ENCODE measurements around the gene PHC3. TPM values are rescaled to one million over a fixed set of nuclear protein-coding genes. Genes with fewer than 3 reads are reported as not detected.
"Not testable (repeated sequence)": the region's sequence is repeated elsewhere in the genome, so short reads cannot be mapped to it uniquely, and the experiment has no call there.

Gene PHC3
- total RNA-seq, 2 experiments from 2014 or later, result 39.6 to 41.4 TPM

GRCh38 chr3:170204023-170204472 lies 22.5 kb upstream of the PHC3 start:
- no peaks in the 10 kb centered on the region for H3K36me3 Mint-ChIP-seq
- peaks cover 3% of the 10 kb centered on the region for H3K4me1 Mint-ChIP-seq
- H3K4me3 Mint-ChIP-seq, result no peak overlapping the region
- H3K9me3 Mint-ChIP-seq, result no peaks in the 10 kb centered on the region
- DNase-seq, result no peak
- peaks cover 14% of the 10 kb centered on the region for H3K27me3 Mint-ChIP-seq
- no peak overlapping the region for H3K27ac Mint-ChIP-seq

GRCh38 chr3:170203457-170203856 lies 21.9 kb upstream of the PHC3 start:
- Mint-ChIP-seq H3K4me1 (peaks cover 3% of the 10 kb centered on the region), H3K27me3 (peaks cover 14% of the 10 kb centered on the region), H3K36me3 (no peaks in the 10 kb centered on the region), H3K9me3 (no peaks in the 10 kb centered on the region), H3K27ac (no peak overlapping the region), H3K4me3 (no peak overlapping the region)
- DNase-seq, result no peak

- DNase-seq, result no peak
These were observed 20.0 kb upstream of the PHC3 start for GRCh38 chr3:170201527-170201926.

DNA sequence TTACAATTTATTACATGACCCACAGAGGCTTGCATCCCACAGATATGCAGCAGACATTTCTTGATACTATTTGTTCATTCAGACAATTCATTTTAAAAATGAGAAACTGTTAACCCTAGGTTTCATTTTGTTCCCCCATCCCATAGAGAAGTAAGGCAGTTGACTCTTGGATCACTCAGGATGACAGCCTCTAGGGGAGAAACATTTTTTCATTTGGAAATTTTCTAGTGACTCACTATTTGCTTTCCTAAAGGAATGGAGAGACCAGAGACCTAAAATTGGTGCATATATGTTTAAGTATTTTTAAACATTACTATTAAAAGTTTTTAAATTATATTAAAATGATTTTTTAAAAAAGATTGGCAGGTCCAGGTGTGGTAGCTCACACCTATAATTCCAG lies 19.5 kb upstream of the PHC3 start:
- peaks cover 9% of the 10 kb centered on the region for H3K27me3 Mint-ChIP-seq
- H3K27ac Mint-ChIP-seq, result no peak overlapping the region
- no peaks in the 10 kb centered on the region for H3K36me3 Mint-ChIP-seq
- no peak overlapping the region for H3K4me3 Mint-ChIP-seq
- peaks cover 5% of the 10 kb centered on the region for H3K4me1 Mint-ChIP-seq
- no peak for DNase-seq
- H3K9me3 Mint-ChIP-seq, result no peaks in the 10 kb centered on the region

More at GRCh38 chr3:170201527-170201926, 20.0 kb upstream of the PHC3 start:
- Mint-ChIP-seq H3K36me3 (no peaks in the 10 kb centered on the region), H3K27me3 (peaks cover 13% of the 10 kb centered on the region), H3K4me3 (no peak overlapping the region), H3K9me3 (no peaks in the 10 kb centered on the region), H3K27ac (no peak overlapping the region), H3K4me1 (peaks cover 5% of the 10 kb centered on the region)

DNA sequence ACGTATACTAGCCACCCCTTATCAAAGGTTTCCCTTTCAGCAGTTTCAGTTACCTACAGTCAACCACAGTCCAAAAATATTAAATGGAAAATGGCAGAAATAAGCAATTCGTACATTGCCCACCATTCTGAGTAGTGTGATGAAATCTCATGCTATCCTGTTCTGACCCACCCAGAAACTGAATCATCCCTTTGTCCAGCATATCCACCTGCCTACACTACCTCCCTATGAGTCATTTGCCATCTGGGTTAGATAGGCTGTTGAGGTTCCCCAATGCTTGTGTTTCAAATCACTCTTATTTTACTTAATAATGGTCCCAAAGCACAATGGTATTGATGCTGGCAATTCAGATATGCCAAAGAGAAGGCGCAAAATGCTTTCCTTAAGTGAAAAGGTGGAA lies 15.3 kb upstream of the PHC3 start:
- Mint-ChIP-seq H3K4me3 (no peak overlapping the region), H3K27ac (no peak overlapping the region), H3K9me3 (no peaks in the 10 kb centered on the region)

DNA sequence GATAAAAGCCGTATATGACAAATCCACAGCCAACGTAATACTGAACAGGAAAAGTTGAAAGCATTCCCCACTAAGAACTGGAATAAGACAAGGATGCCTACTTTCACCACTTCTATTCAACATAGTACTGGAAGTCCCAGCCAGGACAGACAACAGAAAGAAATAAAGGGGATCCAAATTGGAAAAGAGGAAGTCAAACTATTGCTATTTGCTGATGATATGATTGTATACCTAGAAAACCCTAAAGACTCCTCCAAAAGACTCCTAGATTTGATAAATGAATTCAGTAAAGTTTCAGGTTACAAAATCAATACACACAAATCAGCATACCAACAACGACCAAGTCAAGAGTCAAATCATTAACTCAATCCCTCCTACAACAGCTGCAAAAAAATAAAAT lies 14.2 kb upstream of the PHC3 start:
- DNase-seq, H3K27ac Mint-ChIP-seq, H3K4me1 Mint-ChIP-seq, H3K4me3 Mint-ChIP-seq, H3K36me3 Mint-ChIP-seq, H3K27me3 Mint-ChIP-seq, H3K9me3 Mint-ChIP-seq: not testable (repeated sequence)

More for the DNA sequence above, 15.3 kb upstream of the PHC3 start:
- no peaks in the 10 kb centered on the region for H3K36me3 Mint-ChIP-seq
- H3K27me3 Mint-ChIP-seq, result no peaks in the 10 kb centered on the region
- DNase-seq, result no peak
- peaks cover 5% of the 10 kb centered on the region for H3K4me1 Mint-ChIP-seq

DNA sequence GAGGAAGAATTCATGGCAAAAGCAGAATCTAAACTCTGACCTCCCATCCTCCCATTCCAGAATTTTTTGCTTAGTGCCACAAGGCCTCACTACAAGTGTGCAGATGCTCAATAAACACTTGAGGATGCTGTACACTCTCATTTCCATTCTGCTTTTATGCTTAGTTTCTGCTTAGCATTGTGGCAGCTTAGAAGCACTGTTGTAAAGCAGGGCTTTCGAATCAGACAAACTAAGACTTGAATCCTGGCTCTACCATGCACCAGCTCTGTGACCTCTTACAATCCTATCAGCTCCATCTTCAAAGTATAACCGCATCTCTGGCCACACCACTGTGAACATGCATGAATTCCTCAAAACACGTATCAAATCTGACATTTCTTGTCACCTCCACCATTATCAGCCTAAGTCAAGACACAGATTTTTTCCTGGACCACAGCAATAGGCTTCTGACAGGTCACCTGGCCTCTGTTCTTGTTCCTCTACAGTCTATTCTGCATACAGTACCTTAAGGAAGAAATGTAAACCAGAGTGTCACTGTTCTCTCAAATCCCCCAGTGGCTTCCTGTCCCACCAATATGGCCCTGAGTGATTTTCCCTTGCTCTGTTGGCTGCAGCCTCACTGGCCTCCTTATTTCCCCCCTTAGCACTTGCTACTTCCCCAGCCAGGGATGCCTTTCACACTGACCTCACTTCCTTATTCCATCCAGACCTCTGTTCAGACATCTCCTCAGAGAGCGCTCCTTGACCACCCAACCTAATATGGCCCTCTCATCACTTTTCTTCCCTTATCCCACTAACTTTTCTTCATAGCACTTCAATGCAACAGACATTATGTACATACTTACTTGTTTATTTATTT lies 8.1 kb upstream of the PHC3 start:
- Mint-ChIP-seq H3K36me3 (no peaks in the 10 kb centered on the region), H3K9me3 (no peaks in the 10 kb centered on the region), H3K4me3 (no peak overlapping the region), H3K27ac (no peak overlapping the region), H3K4me1 (peaks cover 4% of the 10 kb centered on the region), H3K27me3 (no peaks in the 10 kb centered on the region)
- DNase-seq, result no peak

- Mint-ChIP-seq H3K27me3 (no peaks in the 10 kb centered on the region), H3K4me1 (peaks cover 22% of the 10 kb centered on the region), H3K4me3 (peak overlapping the region; percentile 97), H3K36me3 (peaks cover 28% of the 10 kb centered on the region), H3K9me3 (no peaks in the 10 kb centered on the region), H3K27ac (peak overlapping the region; percentile 100)
- DNase-seq, result peak; percentile 9
These were observed 1.2 kb downstream of the PHC3 start for GRCh38 chr3:170180079-170180907.

GRCh38 chr3:170179432-170179831 lies 2.1 kb downstream of the PHC3 start:
- peaks cover 29% of the 10 kb centered on the region for H3K4me1 Mint-ChIP-seq
- no peak for DNase-seq
- peak overlapping the region; percentile 100 for H3K27ac Mint-ChIP-seq
- H3K36me3 Mint-ChIP-seq, result peaks cover 33% of the 10 kb centered on the region
- no peaks in the 10 kb centered on the region for H3K9me3 Mint-ChIP-seq
- no peaks in the 10 kb centered on the region for H3K27me3 Mint-ChIP-seq
- peak overlapping the region; percentile 97 for H3K4me3 Mint-ChIP-seq

- Mint-ChIP-seq H3K4me1 (peaks cover 31% of the 10 kb centered on the region), H3K27me3 (no peaks in the 10 kb centered on the region), H3K27ac (peak overlapping the region; percentile 70)
These were observed 2.9 kb downstream of the PHC3 start for GRCh38 chr3:170178651-170179050.

GRCh38 chr3:170171563-170171962 lies 10.0 kb downstream of the PHC3 start:
- Mint-ChIP-seq H3K27me3 (no peaks in the 10 kb centered on the region), H3K4me1 (peaks cover 53% of the 10 kb centered on the region), H3K36me3 (peaks cover 42% of the 10 kb centered on the region), H3K4me3 (peak overlapping the region; percentile 65), H3K9me3 (no peaks in the 10 kb centered on the region), H3K27ac (peak overlapping the region; percentile 83)
- no peak for DNase-seq

More at GRCh38 chr3:170178651-170179050, 2.9 kb downstream of the PHC3 start:
- peak; percentile 42 for DNase-seq
- Mint-ChIP-seq H3K4me3 (peak overlapping the region; percentile 68), H3K9me3 (no peaks in the 10 kb centered on the region), H3K36me3 (peaks cover 36% of the 10 kb centered on the region)

DNA sequence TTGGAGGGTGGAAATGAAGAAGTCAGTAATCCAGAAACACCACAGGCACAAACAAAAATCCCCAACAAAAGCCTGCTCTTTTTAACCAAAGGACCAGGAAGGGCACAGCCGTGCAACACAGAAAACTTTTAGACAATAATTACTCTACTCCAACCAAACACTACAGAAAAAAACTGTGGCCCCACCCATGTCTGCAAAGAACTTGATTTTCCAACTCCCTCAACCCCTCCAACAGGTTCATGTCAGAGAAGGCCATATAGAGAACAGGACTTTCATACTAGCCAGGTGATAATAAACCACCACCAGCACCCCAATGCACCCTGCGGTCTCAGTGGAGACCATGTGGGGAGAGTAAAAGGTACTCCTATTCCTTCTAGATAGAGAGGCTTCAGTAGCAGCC lies 16.8 kb downstream of the PHC3 start:
- H3K36me3 Mint-ChIP-seq, result peaks cover 68% of the 10 kb centered on the region
- H3K4me1 Mint-ChIP-seq, result peaks cover 54% of the 10 kb centered on the region
- H3K27me3 Mint-ChIP-seq, result no peaks in the 10 kb centered on the region
- no peak overlapping the region for H3K4me3 Mint-ChIP-seq
- DNase-seq, result no peak
- peaks cover 15% of the 10 kb centered on the region for H3K9me3 Mint-ChIP-seq
- peak overlapping the region; percentile 32 for H3K27ac Mint-ChIP-seq

GRCh38 chr3:170163956-170164645 lies 17.4 kb downstream of the PHC3 start:
- Mint-ChIP-seq H3K4me3 (no peak overlapping the region), H3K36me3 (peaks cover 68% of the 10 kb centered on the region), H3K4me1 (peaks cover 54% of the 10 kb centered on the region), H3K27ac (no peak overlapping the region), H3K27me3 (no peaks in the 10 kb centered on the region), H3K9me3 (peaks cover 15% of the 10 kb centered on the region)
- DNase-seq, result no peak

DNA sequence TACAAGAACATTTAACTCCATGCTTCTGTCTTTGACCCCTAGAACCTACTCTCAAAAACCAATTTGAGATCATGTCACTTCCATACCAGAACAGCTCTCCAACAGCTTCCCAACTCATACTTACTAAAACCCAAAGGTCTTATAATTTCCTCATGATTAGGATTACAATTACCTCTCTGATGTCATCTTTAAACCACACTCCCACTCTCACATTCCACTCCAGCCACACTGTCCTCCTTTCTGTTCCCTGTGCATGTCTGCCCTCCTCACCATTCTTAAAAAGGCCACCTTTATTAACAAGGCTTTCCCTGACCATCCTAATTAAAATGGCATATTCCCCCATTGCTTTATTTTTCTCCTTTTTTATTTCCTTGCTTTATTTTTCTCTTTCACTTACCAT lies 18.9 kb downstream of the PHC3 start:
- Mint-ChIP-seq H3K4me1 (peaks cover 47% of the 10 kb centered on the region), H3K27ac (peak overlapping the region; percentile 69), H3K9me3 (peaks cover 15% of the 10 kb centered on the region), H3K27me3 (no peaks in the 10 kb centered on the region), H3K36me3 (peaks cover 68% of the 10 kb centered on the region), H3K4me3 (no peak overlapping the region)
- DNase-seq, result no peak

GRCh38 chr3:170162052-170162451 lies 19.5 kb downstream of the PHC3 start:
- Mint-ChIP-seq H3K27me3 (no peaks in the 10 kb centered on the region), H3K27ac (peak overlapping the region; percentile 32), H3K9me3 (peaks cover 15% of the 10 kb centered on the region), H3K4me1 (peaks cover 47% of the 10 kb centered on the region), H3K4me3 (no peak overlapping the region), H3K36me3 (peaks cover 69% of the 10 kb centered on the region)
- DNase-seq, result no peak
